Mesodermal cell (in vitro differentiated cells): Measurements from ENCODE around the gene PACSIN2.
"Not testable (repeated sequence)": the region's sequence is repeated elsewhere in the genome, so short reads cannot be mapped to it uniquely, and the experiment has no call there.

Experiments used
- H3K27ac ChIP-seq: 2 replicates; pipeline ENCODE4 v1.7.0; 2013; ENCODE audit warnings: mild to moderate bottlenecking, low read depth, low read length, moderate library complexity; ENCODE audit not compliant: severe bottlenecking
- H3K36me3 ChIP-seq: 2 replicates; pipeline ENCODE4 v1.7.1; 2013; ENCODE audit warnings: mild to moderate bottlenecking, low read length, moderate library complexity; ENCODE audit not compliant: control insufficient read depth, insufficient read depth
- H3K4me1 ChIP-seq: one replicate; pipeline ENCODE4 v1.7.1; 2013; ENCODE audit warnings: mild to moderate bottlenecking, low read length; ENCODE audit not compliant: insufficient read depth, control insufficient read depth, poor library complexity, severe bottlenecking
- H3K4me3 ChIP-seq: 2 replicates; pipeline ENCODE4 v1.7.0; 2013; ENCODE audit warnings: low read length, control low read depth, mild to moderate bottlenecking; ENCODE audit not compliant: insufficient read depth, poor library complexity, severe bottlenecking; ENCODE audit errors: extremely low read depth
- H3K9me3 ChIP-seq: 2 replicates; pipeline ENCODE4 v1.7.1; 2013; ENCODE audit warnings: mild to moderate bottlenecking, low read length, moderate library complexity; ENCODE audit not compliant: control insufficient read depth
- WGBS, 2 experiments: methylation state at CpG; one replicate each; pipeline ENCODE4 v1.1.5; 2013; ENCODE audit warnings: missing lambda C conversion rate in 2 of 2; ENCODE audit not compliant: insufficient coverage in 2 of 2; 5-methylcytosine and 5-hydroxymethylcytosine counted together

Gene PACSIN2

GRCh38 chr22:43001271-43002201 lies 13.4 kb downstream of the PACSIN2 start:
- peaks cover 88% of the 10 kb centered on the region for H3K4me1 ChIP-seq
- H3K36me3 ChIP-seq: peaks cover 3% of the 10 kb centered on the region
- 93% methylated on average over 2 of the region's 3 CpGs for WGBS, 2 experiments
- peaks cover 6% of the 10 kb centered on the region for H3K9me3 ChIP-seq
- peak overlapping the region; percentile 89 for H3K27ac ChIP-seq
- H3K4me3 ChIP-seq: no peak overlapping the region

GRCh38 chr22:43000441-43001175 lies 14.3 kb downstream of the PACSIN2 start:
- Histone ChIP-seq H3K4me1 (peaks cover 83% of the 10 kb centered on the region), H3K27ac (peak overlapping the region; percentile 89), H3K36me3 (peaks cover 3% of the 10 kb centered on the region), H3K4me3 (no peak overlapping the region), H3K9me3 (peaks cover 6% of the 10 kb centered on the region)
- WGBS, 2 experiments: 80 to 82% methylated on average over 5 to 6 of the region's 8 CpGs

GRCh38 chr22:42997582-42998090 lies 17.3 kb downstream of the PACSIN2 start:
- Histone ChIP-seq H3K27ac (peak overlapping the region; percentile 50), H3K4me1 (peaks cover 73% of the 10 kb centered on the region), H3K9me3 (peaks cover 6% of the 10 kb centered on the region), H3K4me3 (no peak overlapping the region), H3K36me3 (peaks cover 21% of the 10 kb centered on the region)
- WGBS, 2 experiments: 76 to 77% methylated on average over 4 of the region's 6 CpGs

- H3K27ac ChIP-seq: no peak overlapping the region
- H3K4me1 ChIP-seq: peaks cover 65% of the 10 kb centered on the region
- no peak overlapping the region for H3K4me3 ChIP-seq
- peaks cover 24% of the 10 kb centered on the region for H3K36me3 ChIP-seq
- peaks cover 6% of the 10 kb centered on the region for H3K9me3 ChIP-seq
- WGBS, 2 experiments: 89 to 92% methylated on average over 6 to 8 of the region's 10 CpGs
Observed at GRCh38 chr22:42996646-42997365, 18.1 kb downstream of the PACSIN2 start.

- Histone ChIP-seq H3K36me3 (peaks cover 24% of the 10 kb centered on the region), H3K27ac (peak overlapping the region; percentile 69), H3K4me1 (peaks cover 64% of the 10 kb centered on the region)
- H3K4me3 ChIP-seq, H3K9me3 ChIP-seq: not testable (repeated sequence)
- 73 to 89% methylated on average over 3 to 6 of the region's 7 CpGs for WGBS, 2 experiments
Observed at GRCh38 chr22:42995654-42996053, 19.3 kb downstream of the PACSIN2 start.

- Histone ChIP-seq H3K4me3 (no peak overlapping the region), H3K9me3 (peaks cover 6% of the 10 kb centered on the region), H3K4me1 (peaks cover 63% of the 10 kb centered on the region), H3K36me3 (peaks cover 24% of the 10 kb centered on the region), H3K27ac (peak overlapping the region; percentile 69)
- WGBS, 2 experiments: 85% methylated on average over 7 of the region's 9 CpGs
Observed at GRCh38 chr22:42994917-42995562, 19.9 kb downstream of the PACSIN2 start.

GRCh38 chr22:42994276-42994916 lies 20.6 kb downstream of the PACSIN2 start:
- WGBS, 2 experiments: 98 to 100% methylated on average over 7 to 10 of the region's 12 CpGs
- Histone ChIP-seq H3K36me3 (peaks cover 24% of the 10 kb centered on the region), H3K4me1 (peaks cover 57% of the 10 kb centered on the region), H3K27ac (no peak overlapping the region), H3K4me3 (no peak overlapping the region), H3K9me3 (peaks cover 6% of the 10 kb centered on the region)

- 96 to 98% methylated on average over 10 to 11 of the region's 12 CpGs for WGBS, 2 experiments
- Histone ChIP-seq H3K4me1 (peaks cover 54% of the 10 kb centered on the region), H3K27ac (no peak overlapping the region)
Observed at GRCh38 chr22:42993651-42994275, 21.2 kb downstream of the PACSIN2 start.

GRCh38 chr22:42992886-42993479 lies 22.0 kb downstream of the PACSIN2 start:
- no peak overlapping the region for H3K27ac ChIP-seq
- peaks cover 24% of the 10 kb centered on the region for H3K36me3 ChIP-seq
- peaks cover 47% of the 10 kb centered on the region for H3K4me1 ChIP-seq
- H3K4me3 ChIP-seq: no peak overlapping the region
- no peaks in the 10 kb centered on the region for H3K9me3 ChIP-seq
- 78 to 86% methylated on average over 4 of the region's 9 CpGs for WGBS, 2 experiments

More at GRCh38 chr22:42993651-42994275, 21.2 kb downstream of the PACSIN2 start:
- Histone ChIP-seq H3K9me3 (peaks cover 4% of the 10 kb centered on the region), H3K4me3 (no peak overlapping the region), H3K36me3 (peaks cover 21% of the 10 kb centered on the region)
